Measurements from ENCODE around the gene UGT1A4.

UGT1A4 gene

GRCh38 chr2:233816334-233816733, 97.8 kb downstream of the UGT1A4 start:
- no peaks in the 10 kb centered on the region for H3K79me2 ChIP-seq

DNA sequence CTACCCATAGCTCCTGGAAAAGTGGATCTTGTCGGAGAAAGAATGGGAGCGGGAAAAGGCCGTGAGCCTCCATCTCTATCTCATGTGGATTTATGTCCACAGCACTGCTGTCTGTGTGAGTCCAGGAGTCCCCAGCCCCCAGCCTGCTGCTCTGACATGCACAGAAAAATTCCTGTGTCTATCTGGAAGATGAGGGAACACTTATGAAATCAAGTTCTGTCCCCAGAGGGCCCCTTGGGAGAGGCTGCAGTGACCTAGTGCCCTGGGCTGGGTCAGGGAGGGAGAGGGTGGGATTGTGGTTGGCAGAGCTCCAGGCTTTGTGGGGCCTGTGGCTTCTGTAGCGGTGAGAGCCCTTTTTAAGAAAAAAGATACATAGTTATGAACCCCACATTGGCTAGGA, 98.2 kb downstream of the UGT1A4 start:
- Histone ChIP-seq H3K36me3 (ENCODE audit: control insufficient read depth, insufficient read depth, low read length) (no peaks in the 10 kb centered on the region), H3K9me3 (ENCODE audit: control insufficient read depth, low read length) (no peaks in the 10 kb centered on the region), H3K4me3 (ENCODE audit: low read depth, low read length) (no peak overlapping the region), H2AFZ (no peak overlapping the region), H3K9ac (no peak overlapping the region), H3K27ac (no peak overlapping the region), H3K27me3 (ENCODE audit: control insufficient read depth, insufficient read depth, low read length) (no peaks in the 10 kb centered on the region), H3K79me2 (no peaks in the 10 kb centered on the region), H3K4me1 (no peaks in the 10 kb centered on the region), H3K4me2 (ENCODE audit: low read length) (no peak overlapping the region)
- TF ChIP-seq CTCF (IDR thresholded peaks at IDR 0.05): no peak

More at GRCh38 chr2:233816334-233816733, 97.8 kb downstream of the UGT1A4 start:
- Histone ChIP-seq H3K36me3 (ENCODE audit: control insufficient read depth, insufficient read depth, low read length) (no peaks in the 10 kb centered on the region), H3K27me3 (ENCODE audit: control insufficient read depth, insufficient read depth, low read length) (no peaks in the 10 kb centered on the region), H3K4me1 (no peaks in the 10 kb centered on the region), H3K4me2 (ENCODE audit: low read length) (no peak overlapping the region), H3K9ac (no peak overlapping the region), H3K9me3 (ENCODE audit: control insufficient read depth, low read length) (no peaks in the 10 kb centered on the region), H2AFZ (no peak overlapping the region), H3K27ac (no peak overlapping the region), H3K4me3 (ENCODE audit: low read depth, low read length) (no peak overlapping the region)
- no peak for TF ChIP-seq CTCF (IDR thresholded peaks at IDR 0.05)

- no peaks in the 10 kb centered on the region for H3K27me3 ChIP-seq (ENCODE audit: control insufficient read depth, insufficient read depth, low read length)
These were observed 98.9 kb downstream of the UGT1A4 start for GRCh38 chr2:233817361-233817911.

GRCh38 chr2:233817995-233818638, 99.6 kb downstream of the UGT1A4 start:
- Histone ChIP-seq H3K9me3 (ENCODE audit: control insufficient read depth, low read length) (no peaks in the 10 kb centered on the region), H3K4me1 (no peaks in the 10 kb centered on the region), H2AFZ (no peak overlapping the region), H3K9ac (no peak overlapping the region), H3K27me3 (ENCODE audit: control insufficient read depth, insufficient read depth, low read length) (no peaks in the 10 kb centered on the region), H3K79me2 (no peaks in the 10 kb centered on the region), H3K4me3 (ENCODE audit: low read depth, low read length) (no peak overlapping the region), H3K36me3 (ENCODE audit: control insufficient read depth, insufficient read depth, low read length) (no peaks in the 10 kb centered on the region), H3K27ac (no peak overlapping the region), H3K4me2 (ENCODE audit: low read length) (no peak overlapping the region)
- no peak for TF ChIP-seq CTCF (IDR thresholded peaks at IDR 0.05)

More at GRCh38 chr2:233817361-233817911, 98.9 kb downstream of the UGT1A4 start:
- H3K9me3 ChIP-seq (ENCODE audit: control insufficient read depth, low read length): no peaks in the 10 kb centered on the region
- H3K36me3 ChIP-seq (ENCODE audit: control insufficient read depth, insufficient read depth, low read length): no peaks in the 10 kb centered on the region
- no peak overlapping the region for H3K9ac ChIP-seq
- H3K4me1 ChIP-seq: no peaks in the 10 kb centered on the region
- no peak overlapping the region for H3K4me3 ChIP-seq (ENCODE audit: low read depth, low read length)
- no peak for TF ChIP-seq CTCF (IDR thresholded peaks at IDR 0.05)
- no peak overlapping the region for H3K27ac ChIP-seq
- H3K4me2 ChIP-seq (ENCODE audit: low read length): no peak overlapping the region
- H3K79me2 ChIP-seq: no peaks in the 10 kb centered on the region
- H2AFZ ChIP-seq: no peak overlapping the region

Measured in parathyroid adenoma (tissue), 2 donors.